ENCODE results near the gene ZNF3. TPM values are rescaled to one million over a fixed set of nuclear protein-coding genes. Genes with fewer than 3 reads are reported as not detected.
A peak's percentile ranks its signal among the peaks of the same experiment; 100 is the strongest.

ZNF3 gene
- total and polyA plus RNA-seq, 12 donors: 13.2 to 47.3 (median 22.4) TPM

GRCh38 chr7:100029596-100029995 is 51.9 kb downstream of the ZNF3 start:
- H3K27me3 ChIP-seq: no peaks in the 10 kb centered on the region
- H3K9me3 ChIP-seq (replicated peaks in 1 of 3): no peaks in the 10 kb centered on the region
- H3K4me1 ChIP-seq (replicated peaks in 1 of 2): peaks cover 4 to 5% of the 10 kb centered on the region in 2 donors
- no peak overlapping the region for H3K4me3 ChIP-seq
- no peak for DNase-seq
- H3K36me3 ChIP-seq (replicated peaks in 1 of 2): peaks cover 0 to 90% of the 10 kb centered on the region in 2 donors
- TF ChIP-seq POLR2A (IDR thresholded peaks at IDR 0.05) (no peak), CTCF (IDR thresholded peaks at IDR 0.05) (no peak)
- no peak overlapping the region for H3K27ac ChIP-seq
- 89 to 96% (median 91%) methylated on average over 4 to 5 of the region's 5 CpGs for WGBS, 4 donors
- intact Hi-C loops (cut with DNase I): no loop called here

- H3K9me3 ChIP-seq (replicated peaks in 1 of 3): no peaks in the 10 kb centered on the region
- no peaks in the 10 kb centered on the region for H3K27me3 ChIP-seq
- peaks cover 0 to 20% of the 10 kb centered on the region in 2 donors for H3K4me1 ChIP-seq (replicated peaks in 1 of 2)
- H3K36me3 ChIP-seq (replicated peaks in 1 of 2): peaks cover 0 to 83% of the 10 kb centered on the region in 2 donors
- no peak overlapping the region for H3K4me3 ChIP-seq
- no peak for DNase-seq
- TF ChIP-seq POLR2A (IDR thresholded peaks at IDR 0.05) (no peak), CTCF (IDR thresholded peaks at IDR 0.05) (no peak)
- no peak overlapping the region for H3K27ac ChIP-seq
- intact Hi-C loops (cut with DNase I): no loop called here
- WGBS, 4 donors: 85 to 91% (median 87%) methylated on average over 10 to 11 of the region's 11 CpGs
Measured at GRCh38 chr7:100027197-100027596, 54.3 kb downstream of the ZNF3 start.

GRCh38 chr7:100024020-100024619 is 57.4 kb downstream of the ZNF3 start:
- intact Hi-C loops (cut with DNase I): no loop called here
- peak; percentile 43 to 80 (median 74) for DNase-seq
- H3K27ac ChIP-seq: peak overlapping the region in 3 of 5 donors; percentile 57 to 68 (median 60)
- peaks cover 3 to 42% of the 10 kb centered on the region in 2 donors for H3K4me1 ChIP-seq (replicated peaks in 1 of 2)
- peaks cover 0 to 67% of the 10 kb centered on the region in 2 donors for H3K36me3 ChIP-seq (replicated peaks in 1 of 2)
- WGBS, 4 donors: 50 to 72% (median 60%) methylated on average over 7 to 12 of the region's 12 CpGs
- H3K4me3 ChIP-seq: no peak overlapping the region
- no peaks in the 10 kb centered on the region for H3K27me3 ChIP-seq
- TF ChIP-seq CTCF (IDR thresholded peaks at IDR 0.05) (no peak), POLR2A (IDR thresholded peaks at IDR 0.05) (no peak)
- H3K9me3 ChIP-seq (replicated peaks in 1 of 3): no peaks in the 10 kb centered on the region

GRCh38 chr7:100023526-100023925 is 58.0 kb downstream of the ZNF3 start:
- DNase-seq: peak in 1 of 7 donors; percentile 18
- Histone ChIP-seq H3K27me3 (no peaks in the 10 kb centered on the region), H3K36me3 (replicated peaks in 1 of 2) (peaks cover 0 to 66% of the 10 kb centered on the region in 2 donors), H3K4me3 (no peak overlapping the region), H3K4me1 (replicated peaks in 1 of 2) (peaks cover 3 to 47% of the 10 kb centered on the region in 2 donors), H3K9me3 (replicated peaks in 1 of 3) (no peaks in the 10 kb centered on the region), H3K27ac (peak overlapping the region; percentile 4 to 68 (median 26))
- WGBS, 4 donors: 79 to 84% (median 81%) methylated on average over 11 to 12 of the region's 12 CpGs
- no peak for TF ChIP-seq CTCF (IDR thresholded peaks at IDR 0.05)
- no peak for TF ChIP-seq POLR2A (IDR thresholded peaks at IDR 0.05)
- intact Hi-C loops (cut with DNase I): no loop called here

Data from adrenal gland (tissue), 12 donors.